ENCODE data around the gene NUTM2F.
"Not testable (repeated sequence)": the region's sequence is repeated elsewhere in the genome, so short reads cannot be mapped to it uniquely, and the experiment has no call there.

NUTM2F gene, protein sequence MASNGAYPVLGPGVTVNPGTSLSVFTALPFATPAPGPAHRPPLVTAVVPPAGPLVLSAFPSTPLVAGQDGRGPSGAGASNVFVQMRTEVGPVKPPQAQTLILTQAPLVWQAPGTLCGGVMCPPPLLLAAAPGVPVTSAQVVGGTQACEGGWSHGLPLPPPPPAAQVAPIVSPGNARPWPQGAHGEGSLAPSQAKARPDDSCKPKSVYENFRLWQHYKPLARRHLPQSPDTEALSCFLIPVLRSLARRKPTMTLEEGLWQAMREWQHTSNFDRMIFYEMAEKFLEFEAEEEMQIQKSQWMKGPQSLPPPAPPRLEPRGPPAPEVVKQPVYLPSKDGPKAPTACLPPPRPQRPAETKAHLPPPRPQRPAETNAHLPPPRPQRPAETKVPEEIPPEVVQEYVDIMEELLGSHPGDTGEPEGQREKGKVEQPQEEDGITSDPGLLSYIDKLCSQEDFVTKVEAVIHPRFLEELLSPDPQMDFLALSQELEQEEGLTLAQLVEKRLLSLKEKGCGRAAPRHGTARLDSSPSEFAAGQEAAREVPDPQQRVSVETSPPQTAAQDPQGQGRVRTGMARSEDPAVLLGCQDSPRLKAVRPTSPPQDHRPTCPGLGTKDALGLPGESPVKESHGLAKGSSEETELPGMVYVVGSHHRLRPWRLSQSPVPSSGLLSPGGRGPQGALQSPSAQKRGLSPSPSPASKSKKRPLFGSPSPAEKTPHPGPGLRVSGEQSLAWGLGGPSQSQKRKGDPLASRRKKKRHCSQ

DNA sequence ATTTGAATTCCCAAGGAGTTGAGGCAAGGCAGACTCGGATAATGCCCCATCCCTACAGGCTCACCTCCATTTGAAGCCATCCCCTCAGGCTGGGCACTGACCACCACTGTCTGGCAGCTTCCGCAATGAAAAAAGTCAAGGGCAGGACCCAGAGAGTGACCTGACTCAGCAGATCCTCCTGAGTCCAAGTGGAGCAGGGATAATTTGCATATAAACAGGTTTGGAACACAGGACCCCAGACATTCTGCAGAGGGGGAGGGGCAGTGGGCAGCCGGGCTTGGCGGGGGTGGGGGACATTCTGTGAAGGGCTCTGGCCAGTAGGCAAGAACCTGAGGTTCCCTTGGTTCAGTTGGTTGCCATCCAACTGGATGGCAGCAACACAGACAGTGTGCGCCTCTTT, at the start of gene NUTM2F:
TSS of gene NUTM2F (minus strand) at position 101 of the 400 bp plus-strand sequence. CDS start at position 80, 21 bp downstream.
- not testable (repeated sequence) for DNase-seq

DNA sequence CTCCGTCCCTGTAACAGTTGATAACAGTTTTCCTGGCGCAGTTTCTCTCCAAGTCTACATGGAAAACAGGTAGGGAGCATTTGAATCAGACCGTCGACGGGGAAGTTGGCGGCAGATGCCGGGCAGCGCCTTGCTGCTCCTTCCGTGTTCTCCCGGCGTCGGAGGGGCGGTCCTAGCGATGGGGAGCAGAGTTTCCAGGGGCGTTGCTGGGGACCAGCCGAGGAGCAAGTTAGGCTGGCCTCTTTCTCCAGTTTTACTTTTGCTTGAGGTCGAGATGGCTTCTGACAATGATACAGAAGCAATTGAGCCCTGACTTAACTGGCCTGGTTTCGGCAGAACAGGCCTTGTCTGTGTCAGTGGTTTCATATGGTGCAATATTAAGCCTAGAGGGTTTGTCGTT, 46.8 kb upstream of the NUTM2F start:
- DNase-seq: not testable (repeated sequence)

DNA sequence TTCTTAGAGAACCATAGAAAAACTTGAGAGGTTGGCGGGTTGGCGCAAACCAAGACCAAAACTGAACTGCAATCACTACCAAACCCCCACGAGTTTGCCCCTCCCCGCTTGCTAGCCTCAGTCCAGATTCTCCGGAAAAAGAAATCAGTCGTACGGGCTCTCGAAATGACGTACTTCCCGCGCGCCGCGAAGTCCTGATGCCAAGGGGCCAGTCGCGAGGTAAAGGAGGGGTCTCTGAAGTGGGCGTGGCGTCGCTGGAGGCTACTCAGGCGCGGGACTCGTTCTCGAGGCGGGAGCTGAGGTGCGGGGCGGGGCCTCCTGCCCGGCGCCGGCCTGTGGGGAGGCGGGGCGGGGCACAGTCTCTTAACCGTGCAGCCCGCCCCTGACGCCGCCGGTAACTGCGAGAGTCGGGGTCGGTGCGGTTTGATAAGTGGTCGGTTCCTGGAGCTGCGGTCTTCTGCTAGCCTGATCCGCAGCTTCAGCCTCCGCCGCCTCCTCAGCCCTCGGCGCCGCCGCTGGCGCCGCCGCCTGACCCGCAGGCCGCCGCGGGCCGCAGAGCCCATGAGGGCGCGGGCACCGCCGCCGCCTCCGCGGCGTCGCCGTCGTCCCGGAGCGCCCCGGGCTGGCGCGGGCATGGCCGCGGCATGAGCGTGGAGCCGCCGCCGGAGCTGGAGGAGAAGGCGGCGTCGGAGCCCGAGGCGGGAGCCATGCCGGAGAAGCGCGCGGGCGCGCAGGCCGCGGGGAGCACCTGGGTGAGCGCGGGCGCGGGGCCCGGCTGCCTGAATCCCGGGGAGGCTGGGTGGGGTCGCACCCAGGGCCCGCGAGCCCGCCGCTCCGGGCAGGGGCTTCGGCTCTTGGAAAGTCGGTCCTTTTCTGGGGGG, 46.0 kb upstream of the NUTM2F start:
- peak; percentile 65 to 74 (median 71) for DNase-seq

DNA sequence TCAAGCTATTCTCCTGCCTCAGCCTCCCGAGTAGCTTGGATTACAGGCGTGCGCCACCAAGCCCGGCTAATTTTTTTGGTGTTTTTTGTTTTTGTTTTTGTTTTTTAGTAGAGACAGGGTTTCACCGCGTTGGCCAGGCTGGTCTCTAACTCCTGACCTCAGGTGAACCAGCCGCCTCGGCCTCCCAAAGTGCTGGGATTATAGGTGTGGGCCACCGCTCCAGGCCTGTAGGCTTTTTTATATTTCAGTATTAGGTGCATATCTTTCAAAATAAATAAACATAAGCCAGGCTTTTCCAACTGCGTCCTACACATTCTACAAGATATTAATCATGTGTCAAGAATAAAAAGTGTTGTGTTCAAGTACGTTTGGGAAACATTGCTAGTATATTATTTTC, 45.3 kb upstream of the NUTM2F start:
- DNase-seq: not testable (repeated sequence)

DNA sequence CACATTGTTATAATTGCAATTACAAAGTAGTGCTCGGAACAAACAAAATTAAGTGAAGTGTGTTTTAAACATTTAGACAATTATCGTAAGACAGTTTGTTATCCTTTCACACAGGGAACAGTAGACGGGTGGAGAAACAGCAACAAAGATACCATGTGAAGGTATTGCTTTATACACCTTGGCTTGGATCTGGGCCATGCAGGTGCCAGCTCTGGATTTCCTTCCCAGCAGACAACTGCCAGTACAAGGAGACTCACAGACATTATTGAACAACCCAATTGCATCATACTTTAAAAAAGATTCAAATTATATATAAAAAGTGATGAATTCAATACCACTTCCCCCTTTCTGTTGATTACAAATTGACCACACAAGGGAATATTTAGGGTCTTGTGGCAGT, 41.8 kb upstream of the NUTM2F start:
- not testable (repeated sequence) for DNase-seq

DNA sequence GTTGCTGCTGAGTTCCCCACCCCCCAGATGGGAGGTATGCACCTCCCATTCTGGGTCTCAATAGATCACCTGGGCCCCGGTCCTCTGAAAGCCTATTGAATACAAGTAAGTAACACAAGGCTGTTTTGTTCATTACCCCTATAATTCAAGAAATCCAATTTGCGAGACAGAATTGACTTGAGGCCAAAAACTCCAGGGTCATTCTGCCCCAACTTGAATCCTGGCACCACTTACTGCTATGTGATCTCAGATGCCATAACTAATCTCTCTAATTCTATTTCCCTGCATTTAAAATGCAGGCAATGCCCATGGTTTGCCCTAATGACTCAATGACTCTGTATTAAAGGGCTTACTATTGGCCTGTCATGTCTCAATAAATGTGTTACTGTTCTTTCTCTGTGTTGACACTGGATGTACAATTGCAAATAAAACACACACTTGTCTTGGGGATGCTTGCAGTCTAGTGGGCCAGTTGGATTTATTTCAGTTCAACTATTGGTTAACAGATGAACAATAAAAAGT, 35.7 kb upstream of the NUTM2F start:
- DNase-seq: not testable (repeated sequence)

DNA sequence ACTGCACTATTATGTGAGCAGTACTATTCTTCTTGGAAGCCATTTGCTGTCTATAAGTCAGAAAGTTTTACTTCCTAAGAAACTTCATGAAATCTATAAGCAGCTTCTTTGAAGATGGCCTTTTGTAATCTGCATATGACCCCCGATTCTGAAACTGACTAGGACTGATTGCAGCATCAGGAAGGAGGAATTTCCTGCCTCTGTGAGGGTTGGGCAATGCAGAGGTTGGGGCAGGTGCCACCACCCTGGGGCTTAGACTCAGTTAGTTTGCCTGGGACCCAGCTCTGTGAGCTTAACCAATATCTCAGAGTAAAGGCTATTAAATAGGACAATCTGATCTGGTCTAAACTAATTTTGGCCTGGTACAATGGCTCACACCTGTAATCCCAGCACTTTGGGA, 28.7 kb upstream of the NUTM2F start:
- not testable (repeated sequence) for DNase-seq

DNA sequence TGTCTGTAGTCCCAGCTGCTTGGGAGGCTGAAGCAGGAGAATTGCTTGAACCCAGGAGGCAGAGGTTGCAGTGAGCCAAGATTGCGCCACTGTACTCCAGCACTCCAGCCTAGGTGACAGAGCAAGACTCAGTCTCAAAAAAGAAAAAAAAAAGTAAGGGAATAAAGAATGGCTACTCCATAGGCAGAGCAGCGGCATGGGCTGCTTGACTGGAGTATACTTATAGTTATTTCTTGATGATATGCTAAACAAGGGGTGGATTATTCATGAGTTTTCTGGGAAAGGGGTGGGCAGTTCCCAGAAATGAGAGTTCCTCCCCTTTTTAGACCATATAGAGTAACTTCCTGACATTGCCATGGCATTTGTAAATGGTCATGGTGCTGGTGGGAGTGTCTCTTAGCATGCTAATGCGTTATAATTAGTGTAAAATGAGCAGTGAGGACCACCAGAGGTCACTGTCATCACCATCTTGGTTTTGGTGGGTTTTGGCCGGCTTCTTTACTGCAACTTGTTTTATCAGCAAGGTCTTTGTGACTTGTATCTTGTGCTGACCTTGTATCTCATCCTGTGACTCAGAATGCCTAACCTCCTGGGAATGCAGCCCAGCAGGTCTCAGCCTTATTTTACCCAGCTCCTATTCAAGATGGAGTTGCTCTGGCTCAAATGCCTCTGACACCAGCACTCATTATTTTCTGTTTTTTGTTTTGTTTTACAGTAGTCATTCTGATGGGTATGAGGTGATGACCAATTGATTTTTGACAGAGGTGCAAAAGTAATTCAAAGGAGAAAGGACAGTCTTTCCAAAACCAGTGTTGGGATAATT, 23.7 kb upstream of the NUTM2F start:
- DNase-seq: not testable (repeated sequence)

DNA sequence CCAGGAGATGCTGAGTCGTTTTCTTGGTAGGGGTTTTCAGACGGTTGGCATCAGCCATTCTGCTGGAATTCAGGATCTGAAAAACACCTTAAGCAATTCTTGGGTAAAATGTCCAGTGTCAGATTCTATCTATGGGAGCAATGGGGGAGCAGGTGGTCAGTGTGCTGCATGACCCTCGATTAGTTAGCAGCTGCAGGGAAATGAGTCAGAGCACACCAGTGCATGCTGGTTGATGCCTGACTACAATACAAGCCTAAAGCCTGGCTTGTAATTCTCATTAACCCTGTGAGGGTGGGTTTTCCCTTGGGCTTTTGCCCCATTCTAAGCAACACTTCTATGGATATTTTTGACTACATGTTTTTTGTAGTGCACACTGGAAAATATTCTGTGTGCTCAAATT, 20.3 kb upstream of the NUTM2F start:
- DNase-seq: not testable (repeated sequence)

DNA sequence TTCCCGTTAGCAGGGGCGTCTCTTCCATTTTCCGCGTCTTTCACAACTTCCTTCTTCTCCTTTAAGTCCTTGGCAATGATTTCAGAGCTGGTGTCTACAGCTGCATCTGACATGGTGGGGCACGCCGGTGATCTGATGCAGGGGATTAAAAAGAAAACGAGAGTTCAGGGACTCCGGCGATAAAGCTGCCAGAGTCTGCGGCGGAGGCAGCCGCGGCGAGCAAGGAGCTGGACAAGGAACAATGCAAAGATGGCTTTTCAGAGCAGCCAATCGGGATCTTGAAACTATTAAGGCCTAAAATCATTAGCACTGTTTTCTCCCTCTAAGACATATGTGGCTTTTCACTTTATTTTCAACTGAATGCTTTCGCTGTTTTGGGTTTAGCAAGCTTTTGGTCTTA, 19.0 kb upstream of the NUTM2F start:
- not testable (repeated sequence) for DNase-seq

DNA sequence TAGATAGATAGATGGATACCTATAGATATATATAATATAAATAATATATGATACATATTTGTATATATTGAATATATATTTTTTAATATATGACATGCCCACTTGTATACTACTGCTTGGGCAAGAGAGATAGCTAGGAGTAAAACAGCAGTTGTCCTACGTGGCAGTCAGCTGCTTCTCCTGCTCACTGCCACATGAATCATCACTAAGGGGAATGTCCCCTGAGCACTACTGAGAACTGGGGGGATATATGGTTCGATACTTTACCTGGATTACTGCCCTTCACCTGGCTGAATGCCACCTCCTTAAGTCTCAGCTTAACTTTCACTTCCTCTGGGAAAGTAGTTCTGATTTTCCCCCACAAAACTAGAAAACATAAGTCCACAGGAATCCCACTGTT, 13.3 kb upstream of the NUTM2F start:
- not testable (repeated sequence) for DNase-seq

DNA sequence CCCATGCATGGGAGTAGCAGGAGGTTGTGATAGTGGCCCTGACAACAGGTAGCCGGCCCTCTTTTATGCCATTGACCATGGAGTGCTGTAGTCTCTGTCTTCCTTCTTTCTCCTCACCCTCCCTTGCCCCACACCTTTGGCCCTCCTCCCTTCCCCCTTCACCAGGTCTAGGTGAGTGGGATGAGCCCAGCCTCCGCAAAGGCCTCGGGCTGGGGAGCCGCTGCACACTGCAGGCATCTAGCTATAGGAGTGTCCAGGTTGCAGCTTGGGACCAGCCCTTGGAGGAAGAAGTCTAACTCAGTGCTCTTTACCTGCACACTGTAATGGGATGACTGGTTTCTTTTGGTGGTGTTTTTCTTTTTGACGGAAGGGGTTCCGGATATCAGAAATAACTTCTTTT, 12.3 kb upstream of the NUTM2F start:
- DNase-seq: not testable (repeated sequence)

DNA sequence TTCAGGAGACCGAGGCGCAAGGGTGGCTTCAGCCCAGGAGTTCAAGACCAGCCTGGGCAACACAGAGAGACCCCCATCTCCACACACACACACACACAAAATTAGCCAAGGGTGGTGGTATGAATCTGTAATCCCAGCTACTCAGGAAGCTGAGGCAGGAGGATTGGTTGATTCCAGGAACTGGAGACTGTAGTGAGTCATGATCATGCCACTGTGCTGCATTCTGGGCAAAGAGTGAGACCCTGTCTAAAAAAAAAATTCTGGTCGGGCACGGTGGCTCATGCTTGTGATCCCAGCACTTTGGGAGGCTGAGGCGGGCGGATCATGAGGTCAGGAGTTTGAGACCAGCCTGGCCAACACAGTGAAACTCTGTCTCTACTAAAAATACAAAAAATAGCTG, 11.2 kb upstream of the NUTM2F start:
- not testable (repeated sequence) for DNase-seq

DNA sequence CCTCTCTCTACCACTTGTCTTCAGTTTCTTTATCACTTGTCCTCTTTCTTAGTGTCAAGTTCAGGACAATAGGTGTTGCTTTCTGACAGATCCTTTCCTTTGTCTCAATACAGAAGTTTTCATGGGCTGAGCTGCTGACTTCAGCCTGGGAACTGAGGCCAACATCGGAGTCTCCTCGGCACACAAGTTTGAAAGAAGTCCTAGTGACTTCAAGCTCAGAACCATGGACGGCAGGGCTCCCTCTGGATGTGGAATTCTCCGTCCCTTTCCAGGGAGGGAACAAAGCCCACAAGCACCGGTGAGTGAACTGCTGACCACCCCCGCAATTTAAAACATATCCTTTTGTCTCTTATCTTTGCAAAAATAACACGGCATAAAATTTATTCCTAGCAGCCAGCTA, 10.3 kb upstream of the NUTM2F start:
- DNase-seq: not testable (repeated sequence)

DNA sequence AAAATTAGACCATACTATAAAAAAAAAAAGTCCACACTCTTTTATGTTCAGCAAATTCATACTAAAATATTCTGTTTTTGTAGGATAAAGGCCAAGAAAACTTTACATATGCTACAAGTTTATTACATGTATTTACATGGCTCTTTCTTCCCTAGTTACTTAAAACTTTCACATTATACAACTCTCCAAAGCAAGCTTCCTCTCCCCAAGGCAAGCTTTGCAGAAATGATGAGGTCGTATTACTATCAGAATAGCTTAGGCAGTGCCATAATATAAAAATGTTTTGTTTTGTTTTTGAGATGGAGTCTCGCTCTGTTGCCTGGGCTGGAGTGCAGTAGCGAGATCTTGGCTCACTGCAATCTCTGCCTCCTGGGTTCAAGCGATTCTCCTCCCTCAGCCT, 8.0 kb upstream of the NUTM2F start:
- not testable (repeated sequence) for DNase-seq

DNA sequence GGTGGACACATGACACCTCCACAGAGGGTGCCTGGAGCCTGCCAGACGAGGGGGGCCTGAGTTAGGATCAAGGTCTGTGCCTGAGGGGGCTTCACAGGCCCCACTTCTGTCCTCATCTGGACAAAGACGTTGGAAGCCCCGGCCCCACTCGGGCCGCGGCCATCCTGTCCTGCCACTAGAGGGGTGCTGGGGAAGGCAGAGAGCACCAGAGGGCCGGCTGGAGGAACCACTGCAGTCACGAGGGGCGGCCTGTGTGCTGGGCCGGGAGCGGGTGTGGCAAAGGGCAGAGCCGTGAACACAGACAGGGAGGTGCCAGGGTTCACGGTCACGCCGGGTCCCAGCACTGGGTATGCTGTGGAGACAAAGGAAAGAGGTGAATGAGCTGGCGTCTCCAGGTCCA, 2.9 kb downstream of the NUTM2F start:
- not testable (repeated sequence) for DNase-seq

DNA sequence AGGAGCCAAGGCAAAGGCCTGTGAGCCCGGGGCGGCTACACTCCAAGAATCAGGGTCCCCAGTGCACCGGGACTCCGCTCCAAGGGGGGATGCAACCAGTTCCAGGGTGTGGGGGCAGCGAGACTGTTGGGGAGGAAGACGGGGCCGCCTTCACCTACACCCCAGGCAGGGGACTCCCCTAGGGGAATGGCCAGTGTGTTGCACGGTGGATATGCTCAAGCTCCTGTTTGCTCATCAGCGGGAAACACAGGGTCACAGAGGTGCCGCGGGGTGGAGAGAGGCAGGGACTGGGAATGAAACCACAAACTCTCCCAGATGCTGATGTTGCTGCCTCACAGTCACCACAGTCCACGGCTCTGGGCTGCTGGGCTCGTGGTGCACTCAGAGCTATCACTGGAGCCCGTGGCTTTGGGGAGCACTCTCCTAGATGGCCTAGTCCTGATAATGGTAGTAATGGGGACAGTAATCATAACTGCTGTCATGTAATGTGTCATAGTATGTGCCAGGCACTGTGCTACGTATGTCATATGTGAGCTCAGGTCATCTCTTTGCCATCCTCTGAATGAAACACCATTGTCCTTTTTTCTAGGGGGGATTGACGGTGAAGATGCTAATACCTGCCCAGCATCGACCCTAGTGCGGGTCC, 5.2 kb downstream of the NUTM2F start:
- not testable (repeated sequence) for DNase-seq

DNA sequence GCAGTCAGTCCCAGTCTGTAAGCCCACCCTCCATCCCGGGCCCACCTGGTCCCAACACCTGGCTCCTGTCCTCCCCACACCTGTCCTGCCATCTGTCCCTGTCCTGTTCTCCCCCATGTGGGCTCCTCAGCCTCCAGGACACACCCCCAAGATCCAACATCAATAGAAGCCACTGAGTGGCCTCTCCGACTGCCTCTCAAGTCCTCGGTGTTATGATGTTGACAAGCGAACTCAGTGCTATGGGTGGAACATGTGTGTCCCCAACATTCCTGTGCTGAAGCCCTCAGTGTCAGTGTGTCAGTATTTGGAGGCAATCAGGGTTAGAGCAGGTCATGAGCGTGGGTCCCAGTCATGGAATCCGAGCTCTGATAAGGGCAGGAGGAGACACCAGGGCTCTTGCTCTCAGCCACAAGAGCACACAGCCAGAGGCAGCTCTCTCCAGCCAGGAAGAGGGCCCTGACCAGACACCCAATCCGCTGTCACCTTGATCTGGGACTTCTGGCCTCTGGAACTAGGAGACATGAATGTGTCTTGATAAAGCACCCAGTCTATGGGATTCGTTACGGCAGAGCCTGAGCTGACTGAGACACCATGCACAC, 6.0 kb downstream of the NUTM2F start:
- not testable (repeated sequence) for DNase-seq

DNA sequence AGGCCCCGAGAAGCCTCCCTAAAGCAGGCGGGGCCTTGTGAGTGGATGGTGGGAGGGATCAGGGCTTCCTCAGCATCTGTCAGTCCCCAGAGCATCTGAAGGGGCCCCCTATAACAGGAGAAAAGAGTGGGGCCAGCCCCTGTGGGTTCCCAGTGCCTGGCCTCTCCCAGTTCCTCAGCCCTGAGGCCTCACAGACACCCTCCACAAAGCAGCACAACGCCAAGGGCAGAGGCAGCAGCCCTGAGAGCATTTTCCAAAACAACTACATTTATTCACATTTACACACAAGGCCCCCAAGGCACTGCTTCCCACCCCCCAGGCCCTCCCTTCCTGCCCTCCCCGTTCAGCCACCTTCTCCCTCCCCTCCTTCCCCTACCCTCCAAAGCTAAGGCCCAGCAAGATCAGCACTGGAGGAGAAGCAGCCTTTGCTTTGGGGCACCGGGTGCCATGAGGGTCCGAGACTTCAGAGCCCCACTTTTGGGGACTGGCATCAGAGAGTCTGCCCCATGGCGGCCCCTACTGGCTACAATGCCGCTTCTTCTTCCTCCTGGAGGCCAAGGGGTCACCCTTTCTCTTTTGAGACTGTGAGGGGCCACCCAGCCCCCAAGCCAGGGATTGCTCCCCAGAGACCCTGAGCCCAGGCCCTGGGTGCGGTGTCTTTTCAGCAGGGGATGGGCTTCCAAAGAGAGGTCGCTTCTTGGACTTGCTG, 10.3 kb downstream of the NUTM2F start:
- DNase-seq: not testable (repeated sequence)

DNA sequence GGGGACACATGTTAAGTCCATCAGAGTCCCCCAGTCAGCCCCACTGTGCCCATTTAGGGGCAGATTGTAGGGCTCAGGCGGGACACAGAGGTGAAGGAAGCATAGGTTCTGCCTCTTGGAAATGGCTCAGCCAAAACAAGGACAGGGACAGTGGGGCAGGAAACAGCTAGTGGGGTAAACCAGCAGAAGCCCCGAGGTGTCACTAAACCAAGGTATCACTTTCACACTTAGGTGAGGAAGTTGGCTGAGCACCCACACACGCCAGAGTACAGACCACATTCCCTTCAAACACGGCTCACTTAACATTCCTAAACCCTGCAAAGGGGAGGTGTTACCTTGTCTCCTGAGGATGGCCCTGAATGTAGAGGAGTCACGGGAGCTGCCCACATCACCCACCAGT, 12.2 kb downstream of the NUTM2F start:
- not testable (repeated sequence) for DNase-seq
